HAP-1 (cell line): ENCODE measurements around the gene NHERF2.

ENCODE experiments used
- DNase-seq, 2 experiments: peaks; one replicate each; pipeline ENCODE4 v3.0.0-alpha.2; 2016 to 2020; ENCODE audit warnings: low spot score in 2 of 2
- H3K27me3 ChIP-seq: fragments of 250-450 bp; sonication (Bioruptor Pico); 2 replicates; pipeline ENCODE4 v1.5.1; 2020; ENCODE audit warnings: low read depth, mild to moderate bottlenecking, moderate library complexity
- H3K36me3 ChIP-seq: fragments of 250-450 bp; sonication (Bioruptor Pico); replicated peaks from 2 replicates; pipeline ENCODE4 v1.5.1; 2020; ENCODE audit warnings: mild to moderate bottlenecking
- H3K4me1 ChIP-seq: fragments of 250-450 bp; sonication (Bioruptor Pico); 2 replicates; pipeline ENCODE4 v1.5.1; 2020; ENCODE audit warnings: mild to moderate bottlenecking
- H3K4me3 ChIP-seq: fragments of 250-450 bp; sonication (Bioruptor Pico); 2 replicates; pipeline ENCODE4 v1.5.1; 2020; ENCODE audit warnings: mild to moderate bottlenecking, moderate library complexity
- H3K9me3 ChIP-seq: fragments of 250-450 bp; sonication (Bioruptor Pico); 2 replicates; pipeline ENCODE4 v1.5.1; 2020; ENCODE audit warnings: mild to moderate bottlenecking, moderate library complexity
- in situ Hi-C: fragments of 300-500 bp; cut with MboI; formaldehyde crosslinking; loops from 3 replicates; pipeline ENCODE4 v1.14.3; 2020; ENCODE audit warnings: low sequenced_read_pairs, inconsistent platforms, mixed read lengths

NHERF2 gene

DNA sequence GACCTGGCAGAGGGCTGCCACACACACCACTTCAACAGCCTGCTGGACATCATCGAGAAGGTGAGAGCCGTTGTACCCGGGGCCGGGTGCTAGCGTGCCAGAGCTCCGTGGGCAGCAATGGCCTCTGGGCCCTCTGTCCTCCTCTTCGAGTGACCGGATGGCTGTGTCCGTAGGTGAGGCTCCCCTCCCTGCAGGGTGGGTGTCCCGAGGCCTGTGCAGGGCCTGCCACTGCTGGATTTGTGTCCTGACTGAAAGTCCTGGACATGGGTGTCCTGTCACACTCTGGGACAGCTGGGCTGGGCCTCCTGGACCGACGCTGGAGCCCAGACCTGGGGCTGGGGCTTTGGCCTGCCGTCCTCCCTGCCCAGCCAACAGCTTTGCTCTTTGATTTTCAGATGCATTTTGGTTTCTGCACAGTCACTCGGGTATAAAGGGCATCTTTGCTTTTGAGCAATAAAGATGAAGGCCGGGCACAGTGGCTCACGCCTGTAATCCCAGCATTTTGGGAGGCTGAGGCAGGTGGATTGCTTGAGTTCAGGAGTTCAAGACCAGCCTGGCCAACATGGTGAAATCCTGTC is 37.8 kb downstream of the NHERF2 start:
- no peaks in the 10 kb centered on the region for H3K27me3 ChIP-seq
- H3K4me3 ChIP-seq = no peak overlapping the region
- H3K9me3 ChIP-seq = no peaks in the 10 kb centered on the region
- H3K36me3 ChIP-seq = peaks cover 22% of the 10 kb centered on the region
- in situ Hi-C loops = no loop called here
- DNase-seq = no peak
- no peaks in the 10 kb centered on the region for H3K4me1 ChIP-seq

DNA sequence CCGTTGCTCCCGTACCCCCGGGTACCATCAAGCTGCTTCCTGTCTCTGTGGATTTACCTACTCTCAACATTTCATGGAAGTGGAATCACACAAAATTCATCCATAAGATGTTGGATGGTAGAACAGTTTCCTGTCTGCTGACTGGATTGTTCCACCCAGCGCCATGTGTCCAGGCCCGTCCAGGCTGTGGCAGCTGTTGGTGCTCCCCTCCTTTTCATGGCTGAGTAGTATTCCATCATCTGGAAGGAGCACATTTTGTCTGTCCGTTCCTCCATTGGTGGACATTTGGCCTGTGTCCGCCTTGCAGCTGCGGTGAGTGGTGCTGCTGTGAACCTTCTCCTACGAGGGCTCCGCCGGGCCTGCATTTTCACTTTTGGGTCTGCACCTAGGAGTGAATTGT is 39.4 kb downstream of the NHERF2 start:
- Histone ChIP-seq H3K27me3 (no peaks in the 10 kb centered on the region), H3K9me3 (no peaks in the 10 kb centered on the region), H3K36me3 (peaks cover 22% of the 10 kb centered on the region), H3K4me3 (no peak overlapping the region), H3K4me1 (no peaks in the 10 kb centered on the region)
- in situ Hi-C loops = no loop called here
- no peak for DNase-seq

DNA sequence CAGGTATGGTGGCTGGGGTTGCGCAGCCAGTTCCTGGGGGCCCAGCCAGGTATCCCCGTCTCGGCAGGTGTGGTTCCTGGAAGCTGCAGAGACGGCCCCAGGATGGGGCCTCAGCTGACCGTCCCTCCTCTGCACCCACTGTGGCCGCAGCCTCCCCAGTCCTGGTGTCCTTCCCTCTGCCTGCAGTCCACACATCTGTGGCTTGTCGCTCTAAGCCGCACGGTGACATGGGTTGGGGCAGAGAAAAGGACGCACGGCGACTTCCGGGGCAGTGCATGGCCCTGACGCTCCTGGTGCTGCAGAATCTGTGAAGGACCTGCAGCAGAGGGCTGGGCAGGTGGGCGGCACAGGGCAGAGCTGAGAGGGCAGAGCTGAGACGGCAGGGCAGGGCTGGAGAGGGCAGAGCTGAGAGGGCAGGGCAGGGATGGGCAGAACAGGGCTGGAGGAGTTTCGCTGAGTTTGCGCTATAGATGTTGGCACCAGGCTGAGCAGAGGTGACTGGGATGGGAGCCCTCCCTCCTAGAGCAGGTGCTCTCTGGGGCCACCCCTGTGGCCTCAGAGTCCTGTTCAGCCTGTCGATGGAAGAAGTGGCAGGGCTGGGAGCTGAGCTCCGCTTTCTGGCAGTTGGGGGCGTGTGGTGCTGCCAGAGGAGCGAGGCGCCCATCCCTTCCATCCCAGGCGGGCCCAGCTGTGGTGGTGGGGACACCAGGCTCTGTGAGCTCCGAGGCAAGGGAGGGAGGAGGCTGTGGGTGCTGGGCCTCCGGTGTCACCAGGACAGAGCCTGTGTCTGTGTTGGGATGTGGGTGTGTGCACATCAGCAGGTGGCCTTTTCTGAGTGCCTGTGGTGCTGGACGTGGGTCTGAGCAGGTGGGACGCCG is 44.1 kb downstream of the NHERF2 start:
- Histone ChIP-seq H3K9me3 (no peaks in the 10 kb centered on the region), H3K4me3 (no peak overlapping the region), H3K27me3 (no peaks in the 10 kb centered on the region), H3K36me3 (peaks cover 16% of the 10 kb centered on the region), H3K4me1 (no peaks in the 10 kb centered on the region)
- DNase-seq = no peak
- in situ Hi-C loops = no loop called here

DNA sequence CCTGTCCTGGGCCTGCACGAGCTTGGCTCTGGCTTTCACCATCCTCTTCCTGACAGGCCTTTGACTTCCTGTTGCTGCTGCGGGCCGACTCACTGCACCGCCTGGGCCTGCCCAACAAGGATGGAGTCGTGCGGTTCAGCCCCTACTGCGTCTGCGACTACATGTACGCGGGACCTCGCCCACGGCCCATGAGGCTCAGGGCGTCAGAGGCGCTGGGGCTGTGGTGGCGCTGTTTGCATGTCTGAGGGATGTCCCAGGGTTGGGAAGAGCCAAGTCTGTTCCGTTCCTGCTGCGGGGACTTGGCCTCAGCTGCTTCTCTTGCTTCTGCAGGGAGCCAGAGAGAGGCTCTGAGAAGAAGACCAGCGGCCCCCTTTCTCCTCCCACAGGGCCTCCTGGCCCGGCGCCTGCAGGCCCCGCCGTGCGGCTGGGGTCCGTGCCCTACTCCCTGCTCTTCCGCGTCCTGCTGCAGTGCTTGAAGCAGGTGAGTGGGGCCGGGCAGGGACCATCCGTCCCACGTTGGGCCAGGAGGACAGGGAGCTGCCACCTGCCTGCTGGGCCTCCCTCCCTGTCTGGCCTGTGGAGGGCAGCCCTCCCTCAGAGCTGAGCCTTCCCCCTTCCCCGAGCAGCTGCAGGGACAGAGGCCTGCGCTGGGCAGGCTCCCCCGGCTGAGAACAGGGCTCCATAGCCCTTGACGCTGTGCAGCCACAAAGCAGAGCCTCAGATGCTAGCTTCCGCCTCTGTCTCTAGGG is 44.9 kb downstream of the NHERF2 start:
- H3K9me3 ChIP-seq = no peaks in the 10 kb centered on the region
- no peaks in the 10 kb centered on the region for H3K4me1 ChIP-seq
- in situ Hi-C loops = no loop called here
- no peaks in the 10 kb centered on the region for H3K27me3 ChIP-seq
- DNase-seq = no peak
- H3K4me3 ChIP-seq = no peak overlapping the region
- H3K36me3 ChIP-seq = peaks cover 10% of the 10 kb centered on the region

DNA sequence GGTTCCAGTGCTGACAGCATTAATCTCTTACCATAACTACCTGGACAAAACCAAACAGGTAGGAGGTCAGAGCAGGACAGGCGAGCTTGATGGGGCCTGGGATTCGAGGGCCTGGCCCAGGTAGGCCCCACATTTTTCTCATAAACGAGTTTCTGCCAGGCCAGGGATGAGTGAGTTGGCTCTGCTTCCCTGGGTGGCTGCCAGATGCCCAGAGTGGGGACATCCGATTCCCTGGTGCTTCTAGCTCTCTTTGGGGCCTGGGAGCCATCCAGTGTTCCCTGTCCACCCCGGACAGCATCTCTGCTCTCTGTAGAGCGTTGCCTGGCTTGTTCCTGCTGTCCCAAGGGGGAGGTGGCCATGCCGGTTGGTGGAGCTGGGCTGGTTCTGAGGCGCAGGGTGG is 46.2 kb downstream of the NHERF2 start:
- Histone ChIP-seq H3K36me3 (peaks cover 10% of the 10 kb centered on the region), H3K4me3 (no peak overlapping the region), H3K27me3 (no peaks in the 10 kb centered on the region), H3K4me1 (no peaks in the 10 kb centered on the region), H3K9me3 (no peaks in the 10 kb centered on the region)
- no peak for DNase-seq
- in situ Hi-C loops = no loop called here

DNA sequence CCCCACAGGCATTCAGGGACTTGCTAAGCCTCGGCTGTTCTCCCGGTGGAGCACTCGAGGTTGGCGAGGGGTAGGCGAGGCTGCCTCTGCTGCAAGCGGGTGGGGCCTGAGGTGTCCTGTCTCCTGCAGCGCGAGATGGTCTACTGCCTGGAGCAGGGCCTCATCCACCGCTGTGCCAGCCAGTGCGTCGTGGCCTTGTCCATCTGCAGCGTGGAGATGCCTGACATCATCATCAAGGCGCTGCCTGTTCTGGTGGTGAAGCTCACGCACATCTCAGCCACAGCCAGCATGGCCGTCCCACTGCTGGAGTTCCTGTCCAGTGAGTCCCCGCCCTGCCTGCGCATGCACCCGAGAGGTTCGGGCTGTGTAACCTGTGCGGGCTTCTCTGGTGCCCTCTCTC is 47.4 kb downstream of the NHERF2 start:
- Histone ChIP-seq H3K4me3 (no peak overlapping the region), H3K36me3 (peaks cover 7% of the 10 kb centered on the region), H3K9me3 (no peaks in the 10 kb centered on the region), H3K27me3 (no peaks in the 10 kb centered on the region), H3K4me1 (no peaks in the 10 kb centered on the region)
- in situ Hi-C loops = no loop called here
- DNase-seq = no peak

DNA sequence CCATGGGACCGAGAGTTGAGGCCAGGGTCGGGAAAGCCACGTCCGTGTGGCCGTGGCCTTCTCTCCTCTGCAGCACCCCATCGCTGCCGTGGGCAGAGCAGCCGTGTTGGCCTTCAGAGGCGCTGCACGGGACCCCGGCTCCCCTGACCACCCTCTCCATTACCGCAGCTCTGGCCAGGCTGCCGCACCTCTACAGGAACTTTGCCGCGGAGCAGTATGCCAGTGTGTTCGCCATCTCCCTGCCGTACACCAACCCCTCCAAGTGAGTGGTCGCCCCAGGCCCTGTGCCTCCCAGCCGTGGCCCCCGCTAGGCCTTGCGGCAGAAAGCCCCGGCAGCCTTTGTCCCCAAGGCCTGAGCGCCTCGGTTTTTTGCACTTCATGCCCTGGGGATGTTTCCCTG is 48.9 kb downstream of the NHERF2 start:
- Histone ChIP-seq H3K4me1 (no peaks in the 10 kb centered on the region), H3K36me3 (peaks cover 7% of the 10 kb centered on the region), H3K27me3 (no peaks in the 10 kb centered on the region), H3K4me3 (no peak overlapping the region), H3K9me3 (no peaks in the 10 kb centered on the region)
- in situ Hi-C loops = no loop called here
- DNase-seq = no peak

DNA sequence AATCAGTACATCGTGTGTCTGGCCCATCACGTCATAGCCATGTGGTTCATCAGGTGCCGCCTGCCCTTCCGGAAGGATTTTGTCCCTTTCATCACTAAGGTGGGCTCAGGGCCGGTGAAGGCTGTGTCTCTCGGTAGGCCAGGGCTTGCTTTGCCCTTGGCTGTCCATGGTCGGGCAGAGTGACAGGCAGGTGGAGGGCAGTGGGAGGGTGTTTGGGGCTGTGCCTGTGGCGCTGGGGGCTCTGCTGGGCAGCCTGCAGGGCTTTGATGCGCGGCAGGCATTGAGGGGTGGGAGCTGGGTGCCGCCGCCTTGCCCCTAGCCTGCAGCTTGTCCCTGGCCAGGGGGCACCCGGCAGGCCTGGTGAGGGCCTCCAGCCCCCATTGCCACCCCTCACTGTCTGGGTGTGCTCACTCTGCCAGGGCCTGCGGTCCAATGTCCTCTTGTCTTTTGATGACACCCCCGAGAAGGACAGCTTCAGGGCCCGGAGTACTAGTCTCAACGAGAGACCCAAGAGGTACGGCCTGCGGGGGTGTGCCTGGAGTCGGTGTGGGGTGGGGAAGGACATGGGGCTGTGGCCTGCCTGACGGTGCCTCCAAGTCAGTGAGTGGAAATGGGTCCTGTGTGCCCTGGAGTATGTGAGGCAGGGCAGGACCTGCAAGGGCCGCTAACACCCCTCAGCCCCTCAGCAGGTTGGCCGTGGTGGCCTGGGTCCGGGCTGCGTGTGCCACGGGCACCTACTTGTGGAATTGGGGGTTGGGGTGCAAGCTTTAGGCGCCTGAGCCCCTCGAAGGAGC is 49.6 kb downstream of the NHERF2 start:
- DNase-seq = no peak
- Histone ChIP-seq H3K9me3 (no peaks in the 10 kb centered on the region), H3K4me1 (no peaks in the 10 kb centered on the region), H3K4me3 (no peak overlapping the region), H3K27me3 (no peaks in the 10 kb centered on the region), H3K36me3 (peaks cover 7% of the 10 kb centered on the region)
- in situ Hi-C loops = no loop called here

DNA sequence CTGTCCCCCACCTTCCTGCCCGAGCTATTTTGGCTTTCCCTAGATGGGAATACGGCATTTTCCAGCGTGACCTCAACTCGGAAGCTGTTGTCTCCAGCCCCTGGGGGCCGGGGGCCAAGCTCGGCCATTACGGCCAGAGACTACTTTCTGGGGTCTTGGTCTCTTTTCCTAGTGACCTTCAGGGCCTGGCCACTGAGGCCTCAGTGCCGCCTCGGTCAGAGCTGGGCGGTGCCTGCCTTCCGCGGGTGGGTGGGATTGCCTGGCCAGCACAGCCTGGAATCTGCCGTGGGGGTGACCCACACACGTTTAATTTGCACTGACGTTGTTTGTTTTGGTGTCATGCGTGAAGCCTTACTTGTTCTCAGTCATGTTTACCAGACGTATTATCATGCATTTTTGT is 50.3 kb downstream of the NHERF2 start:
- Histone ChIP-seq H3K27me3 (no peaks in the 10 kb centered on the region), H3K4me3 (no peak overlapping the region), H3K9me3 (no peaks in the 10 kb centered on the region), H3K4me1 (no peaks in the 10 kb centered on the region), H3K36me3 (peaks cover 7% of the 10 kb centered on the region)
- DNase-seq = no peak
- in situ Hi-C loops = no loop called here

DNA sequence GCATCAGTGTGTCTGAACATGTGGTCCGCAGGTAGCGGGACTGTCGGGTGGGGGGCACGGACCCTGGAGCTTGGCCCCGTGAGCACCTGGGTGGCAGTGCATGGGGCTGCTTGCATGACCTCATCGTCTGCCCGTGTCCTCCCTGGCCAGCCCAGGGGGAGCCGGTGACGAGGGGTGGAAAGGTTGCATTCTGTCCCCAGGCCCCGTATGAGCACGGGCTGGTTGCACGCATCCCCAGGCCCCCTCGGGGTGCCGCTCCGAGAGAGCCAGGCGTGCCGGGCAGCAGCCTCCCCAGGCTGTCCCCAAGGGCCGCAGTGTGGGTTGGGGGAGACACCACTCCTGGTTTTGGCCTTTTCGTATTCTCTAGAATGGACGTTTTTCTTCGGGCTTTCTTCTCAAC is 51.0 kb downstream of the NHERF2 start:
- in situ Hi-C loops = no loop called here
- no peak overlapping the region for H3K4me3 ChIP-seq
- peaks cover 7% of the 10 kb centered on the region for H3K36me3 ChIP-seq
- no peaks in the 10 kb centered on the region for H3K4me1 ChIP-seq
- DNase-seq = no peak
- H3K9me3 ChIP-seq = no peaks in the 10 kb centered on the region
- no peaks in the 10 kb centered on the region for H3K27me3 ChIP-seq

DNA sequence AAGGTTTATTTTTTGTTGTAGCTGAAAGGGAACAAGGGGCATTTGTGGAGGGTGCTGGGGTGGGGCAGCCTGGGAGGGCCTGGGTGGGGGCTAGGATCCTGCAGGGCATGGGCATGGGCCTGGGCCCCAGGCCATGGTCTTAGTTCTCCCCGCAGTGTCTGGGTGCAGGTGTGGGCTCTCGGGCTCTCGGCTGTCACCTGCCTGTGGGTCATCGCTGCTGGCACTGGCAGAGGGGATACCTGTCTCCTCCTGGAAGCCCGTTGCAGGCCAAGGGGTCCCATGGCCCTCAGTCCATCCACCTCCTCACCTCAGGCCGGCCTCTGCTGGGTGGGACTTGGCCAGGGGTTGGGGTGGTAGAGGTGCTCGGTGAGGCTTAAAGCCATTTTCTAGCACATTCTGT is 51.4 kb downstream of the NHERF2 start:
- H3K9me3 ChIP-seq = no peaks in the 10 kb centered on the region
- no peak for DNase-seq
- no peaks in the 10 kb centered on the region for H3K4me1 ChIP-seq
- in situ Hi-C loops = no loop called here
- no peaks in the 10 kb centered on the region for H3K27me3 ChIP-seq
- peaks cover 7% of the 10 kb centered on the region for H3K36me3 ChIP-seq
- no peak overlapping the region for H3K4me3 ChIP-seq

DNA sequence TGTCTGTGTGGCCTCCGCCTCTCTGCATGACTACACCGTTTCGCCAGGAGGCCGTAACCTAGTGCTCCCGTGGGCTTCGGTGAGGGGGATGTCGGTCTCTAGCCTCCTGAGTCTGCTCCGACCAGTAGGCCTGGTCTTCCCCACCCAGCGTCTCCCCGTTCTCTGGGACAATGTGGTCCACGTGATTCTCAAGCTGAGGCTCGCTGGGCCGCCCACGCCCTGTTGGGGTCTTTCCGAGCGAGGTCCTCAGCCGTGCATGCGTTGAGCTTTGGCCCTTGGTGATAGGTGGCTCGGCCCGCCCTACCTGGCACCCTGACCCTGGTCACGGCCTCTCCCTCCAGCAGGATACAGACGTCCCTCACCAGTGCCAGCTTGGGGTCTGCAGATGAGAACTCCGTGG is 52.0 kb downstream of the NHERF2 start:
- peaks cover 7% of the 10 kb centered on the region for H3K36me3 ChIP-seq
- H3K4me1 ChIP-seq = no peaks in the 10 kb centered on the region
- H3K4me3 ChIP-seq = no peak overlapping the region
- no peaks in the 10 kb centered on the region for H3K27me3 ChIP-seq
- no peak for DNase-seq
- no peaks in the 10 kb centered on the region for H3K9me3 ChIP-seq
- in situ Hi-C loops = no loop called here

DNA sequence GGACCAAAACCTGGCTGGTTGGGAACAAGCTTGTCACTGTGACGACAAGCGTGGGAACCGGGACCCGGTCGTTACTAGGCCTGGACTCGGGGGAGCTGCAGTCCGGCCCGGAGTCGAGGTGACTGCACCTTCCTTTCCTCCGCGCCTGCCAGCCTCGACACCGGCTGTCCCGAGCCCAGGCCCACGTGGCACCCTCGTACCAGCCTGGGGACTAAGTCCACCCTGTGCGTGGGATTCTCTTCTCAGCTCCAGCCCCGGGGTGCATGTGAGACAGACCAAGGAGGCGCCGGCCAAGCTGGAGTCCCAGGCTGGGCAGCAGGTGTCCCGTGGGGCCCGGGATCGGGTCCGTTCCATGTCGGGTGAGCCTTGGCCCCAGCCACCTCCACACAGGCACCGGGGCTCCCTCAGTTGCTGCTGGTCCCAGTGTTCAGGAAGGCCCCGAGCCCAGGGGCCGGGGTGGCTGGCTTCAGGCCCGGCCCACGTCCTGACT is 52.7 kb downstream of the NHERF2 start:
- in situ Hi-C loops = no loop called here
- H3K27me3 ChIP-seq = no peaks in the 10 kb centered on the region
- no peak for DNase-seq
- H3K36me3 ChIP-seq = peaks cover 3% of the 10 kb centered on the region
- no peaks in the 10 kb centered on the region for H3K9me3 ChIP-seq
- no peaks in the 10 kb centered on the region for H3K4me1 ChIP-seq
- no peak overlapping the region for H3K4me3 ChIP-seq
